Superior temporal gyrus (tissue), 1 donor: ENCODE data around the gene GGNBP2.

Experiments used
- DNase-seq: peaks from one replicate; pipeline ENCODE4 v3.0.0-alpha.2; 2016; ENCODE audit errors: extremely low spot score

Gene GGNBP2

DNA sequence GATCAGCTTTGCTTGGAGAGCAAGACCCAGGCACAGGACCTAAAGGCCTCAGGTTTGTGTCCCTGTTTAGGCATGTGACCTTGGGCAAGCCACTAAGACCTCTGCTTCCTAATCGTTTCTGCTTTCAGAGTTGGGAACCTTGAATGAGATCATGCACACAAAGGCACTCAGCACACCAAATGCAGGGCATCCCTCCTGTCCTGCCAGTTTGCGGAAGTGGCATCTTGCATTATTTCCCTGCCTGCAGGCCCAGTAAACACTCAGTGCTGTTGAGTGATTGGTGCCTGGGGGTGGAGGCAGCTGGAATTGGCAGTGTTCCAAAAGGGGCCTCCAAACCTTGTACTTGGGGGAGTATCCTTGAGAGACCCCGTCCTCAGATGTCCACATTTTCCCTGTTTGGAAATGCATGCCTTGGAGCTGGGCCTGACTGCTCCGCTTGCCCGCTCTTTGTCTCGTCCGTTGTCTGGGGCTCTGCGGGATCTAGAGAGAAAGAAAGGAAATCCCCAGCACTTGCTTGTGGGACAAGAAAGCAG lies 85.3 kb downstream of the GGNBP2 start:
- DNase-seq, result no peak

DNA sequence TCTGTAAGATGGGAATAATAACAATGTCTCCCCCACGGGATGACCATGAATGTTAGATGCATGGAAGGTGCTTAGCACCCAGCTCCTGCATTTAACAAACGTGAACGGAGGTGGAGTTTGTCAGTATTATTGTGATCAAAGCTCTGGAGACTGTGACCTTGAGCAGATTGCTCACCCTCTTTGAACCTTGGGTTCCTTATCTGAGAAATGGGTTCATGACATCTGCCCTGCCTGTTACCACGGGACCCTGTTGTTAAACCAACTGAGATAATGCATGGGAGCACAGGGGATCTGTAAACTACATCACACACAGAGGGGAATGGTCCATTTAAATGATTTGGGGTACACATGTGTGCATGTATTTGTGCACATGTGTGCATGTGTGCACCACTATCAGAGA lies 86.3 kb downstream of the GGNBP2 start:
- no peak for DNase-seq

DNA sequence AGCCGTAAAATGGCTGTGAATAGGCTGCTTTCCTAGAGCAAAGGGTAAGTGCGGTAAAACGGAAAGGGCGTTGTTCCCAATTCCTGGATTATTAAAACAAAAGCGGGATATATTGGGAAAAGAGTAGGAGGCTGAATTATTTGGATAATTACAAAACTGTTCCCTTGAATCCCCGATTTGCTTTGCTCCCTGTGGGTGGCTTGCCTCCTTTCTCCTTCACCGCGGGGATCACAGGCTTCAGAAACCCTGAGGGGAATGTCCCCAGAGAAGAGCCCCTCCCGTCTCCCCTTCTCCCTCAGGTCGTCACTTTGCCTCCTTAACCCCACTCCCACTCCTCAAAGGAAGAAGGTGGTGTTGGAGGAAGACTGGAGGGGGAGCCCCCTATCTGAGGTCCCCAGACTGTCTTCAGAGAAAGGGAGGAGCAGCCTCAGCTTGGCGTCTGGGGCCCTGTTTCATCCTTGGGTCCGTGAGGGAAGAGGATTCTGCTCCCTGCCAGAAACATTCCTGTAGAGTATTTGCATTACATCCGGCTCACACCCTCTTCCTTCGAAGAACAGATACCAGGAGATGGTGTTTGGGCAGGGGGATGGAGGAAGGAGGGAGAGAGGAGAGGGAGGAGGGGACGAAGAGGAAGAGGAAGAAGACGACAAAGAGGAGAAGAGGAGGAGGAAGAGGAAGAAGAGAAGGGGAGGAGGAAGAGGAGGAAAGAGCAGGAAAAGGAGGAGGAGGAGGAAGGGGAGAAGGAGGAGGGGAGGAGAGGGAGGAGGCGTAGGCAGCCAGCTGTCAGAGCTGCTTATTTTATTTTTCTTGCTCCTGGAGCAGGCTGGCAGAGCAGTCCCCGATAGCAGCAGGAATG lies 88.4 kb downstream of the GGNBP2 start:
- DNase-seq, result no peak
